Smooth muscle cell (in vitro differentiated cells): ENCODE data around the gene ALG12. TPM values are rescaled to one million over a fixed set of nuclear protein-coding genes. Genes with fewer than 3 reads are reported as not detected.

Source experiments
- DNase-seq: peaks from one replicate; lab custom pipeline; 2025; ENCODE audit not compliant: unreplicated experiment; lab: John Stamatoyannopoulos, UW
- H2AFZ ChIP-seq: fragments of 200-600 bp; sonication (generic); 2 replicates; pipeline ENCODE4 v1.6.0; 2016; ENCODE audit warnings: antibody characterized with exemption, low read depth, mild to moderate bottlenecking
- H3F3A ChIP-seq: fragments of 200-600 bp; sonication (generic); 2 replicates; pipeline ENCODE4 v1.6.0; 2017; ENCODE audit warnings: antibody characterized with exemption, low read depth
- H3K27ac ChIP-seq: fragments of 200-600 bp; sonication (generic); 2 replicates; pipeline ENCODE4 v1.5.1; 2016; ENCODE audit warnings: low read depth, mild to moderate bottlenecking
- H3K27me3 ChIP-seq: fragments of 200-600 bp; sonication (generic); 2 replicates; pipeline ENCODE4 v1.6.1; 2016; ENCODE audit warnings: low read depth, mild to moderate bottlenecking
- H3K36me3 ChIP-seq: fragments of 200-600 bp; sonication (generic); 2 replicates; pipeline ENCODE4 v1.5.1; 2016; ENCODE audit warnings: low read depth
- H3K4me1 ChIP-seq: fragments of 200-600 bp; sonication (generic); 2 replicates; pipeline ENCODE4 v1.5.1; 2016; ENCODE audit warnings: low read depth
- H3K4me2 ChIP-seq: fragments of 200-600 bp; sonication (generic); 2 replicates; pipeline ENCODE4 v1.6.0; 2016; ENCODE audit warnings: mild to moderate bottlenecking
- H3K4me3 ChIP-seq: fragments of 200-600 bp; sonication (generic); 2 replicates; pipeline ENCODE4 v1.5.1; 2016; ENCODE audit warnings: mild to moderate bottlenecking
- H3K79me2 ChIP-seq: fragments of 200-600 bp; sonication (generic); 2 replicates; pipeline ENCODE4 v1.6.0; 2016; ENCODE audit warnings: low read depth, mild to moderate bottlenecking
- H3K9ac ChIP-seq: fragments of 200-600 bp; sonication (generic); 2 replicates; pipeline ENCODE4 v1.6.0; 2016; ENCODE audit warnings: low read depth
- H3K9me3 ChIP-seq: fragments of 200-600 bp; sonication (generic); replicated peaks from 2 replicates; pipeline ENCODE4 v1.5.1; 2016; ENCODE audit warnings: low read depth
- H4K20me1 ChIP-seq: fragments of 200-600 bp; sonication (generic); 2 replicates; pipeline ENCODE4 v1.6.0; 2016; ENCODE audit warnings: low read depth
- WGBS: methylation state at CpG from one replicate; pipeline ENCODE4 v1.1.7; 2016; ENCODE audit warnings: low lambda C conversion rate; 5-methylcytosine and 5-hydroxymethylcytosine counted together
- polyA plus RNA-seq: library from polyadenylated mRNA; unstranded; fragments of >200 nt; fragmentation: Nextera tagmentation; extraction: Ambion mirVana; gene quantifications from 2 replicates; pipeline ENCODE4 v1.2.1, GENCODE V29; 2016
- total RNA-seq: library from RNA; depleted of rRNA; stranded (reverse); fragments of >200 nt; gene quantifications from 2 replicates; pipeline ENCODE4 v1.2.3, GENCODE V29; 2014
- TF ChIP-seq, protein P1 (sequence below): fragments of 200-600 bp; sonication (generic); IDR thresholded peaks from 2 replicates; pipeline ENCODE4 v1.5.1; 2017; ENCODE audit warnings: borderline replicate concordance, mild to moderate bottlenecking, antibody characterized with exemption; ENCODE audit not compliant: insufficient read depth, poor library complexity, severe bottlenecking

The ALG12 gene
- total and polyA plus RNA-seq, 2 experiments from 2014 or later = 13.9 to 42.7 TPM

DNA sequence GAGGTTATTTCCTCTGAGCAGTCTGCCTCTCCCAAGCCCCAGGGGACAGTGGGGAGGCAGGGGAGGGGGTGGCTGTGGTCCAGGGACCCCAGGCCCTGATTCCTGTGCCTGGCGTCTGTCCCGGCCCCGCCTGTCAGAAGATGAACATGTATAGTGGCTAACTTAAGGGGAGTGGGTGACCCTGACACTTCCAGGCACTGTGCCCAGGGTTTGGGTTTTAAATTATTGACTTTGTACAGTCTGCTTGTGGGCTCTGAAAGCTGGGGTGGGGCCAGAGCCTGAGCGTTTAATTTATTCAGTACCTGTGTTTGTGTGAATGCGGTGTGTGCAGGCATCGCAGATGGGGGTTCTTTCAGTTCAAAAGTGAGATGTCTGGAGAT lies 45.4 kb upstream of the ALG12 start:
- TF ChIP-seq, protein P1, sequence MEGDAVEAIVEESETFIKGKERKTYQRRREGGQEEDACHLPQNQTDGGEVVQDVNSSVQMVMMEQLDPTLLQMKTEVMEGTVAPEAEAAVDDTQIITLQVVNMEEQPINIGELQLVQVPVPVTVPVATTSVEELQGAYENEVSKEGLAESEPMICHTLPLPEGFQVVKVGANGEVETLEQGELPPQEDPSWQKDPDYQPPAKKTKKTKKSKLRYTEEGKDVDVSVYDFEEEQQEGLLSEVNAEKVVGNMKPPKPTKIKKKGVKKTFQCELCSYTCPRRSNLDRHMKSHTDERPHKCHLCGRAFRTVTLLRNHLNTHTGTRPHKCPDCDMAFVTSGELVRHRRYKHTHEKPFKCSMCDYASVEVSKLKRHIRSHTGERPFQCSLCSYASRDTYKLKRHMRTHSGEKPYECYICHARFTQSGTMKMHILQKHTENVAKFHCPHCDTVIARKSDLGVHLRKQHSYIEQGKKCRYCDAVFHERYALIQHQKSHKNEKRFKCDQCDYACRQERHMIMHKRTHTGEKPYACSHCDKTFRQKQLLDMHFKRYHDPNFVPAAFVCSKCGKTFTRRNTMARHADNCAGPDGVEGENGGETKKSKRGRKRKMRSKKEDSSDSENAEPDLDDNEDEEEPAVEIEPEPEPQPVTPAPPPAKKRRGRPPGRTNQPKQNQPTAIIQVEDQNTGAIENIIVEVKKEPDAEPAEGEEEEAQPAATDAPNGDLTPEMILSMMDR = no peak
- Histone ChIP-seq H3K27me3 (no peaks in the 10 kb centered on the region), H2AFZ (no peak overlapping the region), H3K9me3 (no peaks in the 10 kb centered on the region), H3F3A (no peaks in the 10 kb centered on the region), H3K79me2 (peaks cover 33% of the 10 kb centered on the region), H3K36me3 (no peaks in the 10 kb centered on the region), H3K9ac (no peak overlapping the region), H3K4me3 (peak overlapping the region; percentile 63), H3K4me2 (peak overlapping the region; percentile 98), H4K20me1 (peaks cover 44% of the 10 kb centered on the region), H3K27ac (peak overlapping the region; percentile 96), H3K4me1 (peaks cover 8% of the 10 kb centered on the region)
- 79% methylated on average over 6 of the region's 6 CpGs for WGBS
- no peak for DNase-seq

DNA sequence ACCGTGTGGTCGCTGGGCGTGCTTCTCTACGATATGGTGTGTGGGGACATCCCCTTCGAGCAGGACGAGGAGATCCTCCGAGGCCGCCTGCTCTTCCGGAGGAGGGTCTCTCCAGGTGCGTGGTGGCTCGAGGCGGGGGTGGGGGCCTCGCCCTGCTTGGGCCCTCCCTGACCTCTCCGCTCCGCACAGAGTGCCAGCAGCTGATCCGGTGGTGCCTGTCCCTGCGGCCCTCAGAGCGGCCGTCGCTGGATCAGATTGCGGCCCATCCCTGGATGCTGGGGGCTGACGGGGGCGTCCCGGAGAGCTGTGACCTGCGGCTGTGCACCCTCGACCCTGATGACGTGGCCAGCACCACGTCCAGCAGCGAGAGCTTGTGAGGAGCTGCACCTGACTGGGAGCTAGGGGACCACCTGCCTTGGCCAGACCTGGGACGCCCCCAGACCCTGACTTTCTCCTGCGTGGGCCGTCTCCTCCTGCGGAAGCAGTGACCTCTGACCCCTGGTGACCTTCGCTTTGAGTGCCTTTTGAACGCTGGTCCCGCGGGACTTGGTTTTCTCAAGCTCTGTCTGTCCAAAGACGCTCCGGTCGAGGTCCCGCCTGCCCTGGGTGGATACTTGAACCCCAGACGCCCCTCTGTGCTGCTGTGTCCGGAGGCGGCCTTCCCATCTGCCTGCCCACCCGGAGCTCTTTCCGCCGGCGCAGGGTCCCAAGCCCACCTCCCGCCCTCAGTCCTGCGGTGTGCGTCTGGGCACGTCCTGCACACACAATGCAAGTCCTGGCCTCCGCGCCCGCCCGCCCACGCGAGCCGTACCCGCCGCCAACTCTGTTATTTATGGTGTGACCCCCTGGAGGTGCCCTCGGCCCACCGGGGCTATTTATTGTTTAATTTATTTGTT lies 44.8 kb upstream of the ALG12 start:
- peak overlapping the region; percentile 96 for H3K27ac ChIP-seq
- no peaks in the 10 kb centered on the region for H3K36me3 ChIP-seq
- H3F3A ChIP-seq = no peaks in the 10 kb centered on the region
- TF ChIP-seq, protein P1 = no peak
- H3K79me2 ChIP-seq = peaks cover 33% of the 10 kb centered on the region
- H3K9me3 ChIP-seq = no peaks in the 10 kb centered on the region
- peaks cover 8% of the 10 kb centered on the region for H3K4me1 ChIP-seq
- H3K4me3 ChIP-seq = peak overlapping the region; percentile 63
- H4K20me1 ChIP-seq = peaks cover 44% of the 10 kb centered on the region
- peak overlapping the region; percentile 98 for H3K4me2 ChIP-seq
- H3K9ac ChIP-seq = peak overlapping the region; percentile 96
- 79% methylated on average over 62 of the region's 63 CpGs for WGBS
- H2AFZ ChIP-seq = no peak overlapping the region
- DNase-seq = no peak
- H3K27me3 ChIP-seq = no peaks in the 10 kb centered on the region

DNA sequence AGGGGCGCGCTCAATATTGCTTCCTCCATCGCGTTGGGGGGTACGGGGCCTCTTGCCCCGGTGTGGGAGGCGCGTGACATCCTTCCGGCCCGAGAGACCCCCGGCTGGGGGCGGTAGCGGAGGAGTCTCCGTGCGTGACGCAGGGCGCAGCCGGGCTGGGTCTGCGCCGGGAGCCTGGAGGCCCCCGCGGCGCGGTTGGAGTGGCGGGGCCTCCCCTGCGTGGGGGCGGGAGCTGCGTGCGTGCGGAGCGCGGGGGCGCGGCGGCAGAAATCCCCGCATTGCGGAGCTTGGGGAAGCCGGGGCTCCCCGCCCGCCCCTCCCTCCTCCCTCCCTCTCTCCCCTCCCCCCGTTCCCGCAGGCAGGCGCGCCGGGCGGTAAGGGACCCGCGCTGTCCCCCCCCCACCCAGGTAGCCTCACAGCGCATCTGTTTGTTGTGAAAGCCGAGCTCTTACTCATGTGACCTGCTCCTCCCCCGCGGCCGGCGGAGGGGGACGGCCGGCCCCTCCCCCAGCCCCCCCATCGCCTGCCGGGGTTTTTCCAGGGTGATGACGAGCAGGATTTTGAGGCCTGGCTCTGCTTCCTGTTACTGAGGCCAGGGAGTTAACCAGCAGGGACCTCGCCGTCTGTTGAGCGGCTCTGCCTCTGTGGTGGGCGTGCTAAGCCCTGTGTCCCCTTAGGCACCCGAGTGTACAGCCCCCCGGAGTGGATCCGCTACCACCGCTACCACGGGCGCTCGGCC lies 43.9 kb upstream of the ALG12 start:
- no peaks in the 10 kb centered on the region for H3K27me3 ChIP-seq
- peak; percentile 80 for DNase-seq
- peaks cover 44% of the 10 kb centered on the region for H4K20me1 ChIP-seq
- H3K4me2 ChIP-seq = peak overlapping the region; percentile 98
- H3K27ac ChIP-seq = peak overlapping the region; percentile 96
- peak overlapping the region; percentile 96 for H3K9ac ChIP-seq
- peaks cover 33% of the 10 kb centered on the region for H3K79me2 ChIP-seq
- 3% methylated on average over 28 of the region's 70 CpGs for WGBS
- no peaks in the 10 kb centered on the region for H3K9me3 ChIP-seq
- H3K4me1 ChIP-seq = peaks cover 8% of the 10 kb centered on the region
- H3F3A ChIP-seq = no peaks in the 10 kb centered on the region
- no peak overlapping the region for H2AFZ ChIP-seq
- TF ChIP-seq, protein P1 = no peak
- H3K36me3 ChIP-seq = no peaks in the 10 kb centered on the region
- H3K4me3 ChIP-seq = peak overlapping the region; percentile 63
